K562 (cell line): ENCODE data around the gene PPP6R1. TPM values are rescaled to one million over a fixed set of nuclear protein-coding genes. Genes with fewer than 3 reads are reported as not detected.

Experiments used
- KAT7 ChIP-seq: sonication (generic); formaldehyde crosslinking; IDR thresholded peaks from 2 replicates; pipeline ENCODE4 v1.8.0; 2022; ENCODE audit warnings: missing genetic modification reagents, mild to moderate bottlenecking, borderline replicate concordance
- ZNF232 ChIP-seq: sonication (generic); formaldehyde crosslinking; IDR thresholded peaks from 2 replicates; pipeline ENCODE4 v1.8.0; 2022; ENCODE audit warnings: mild to moderate bottlenecking, missing genetic modification reagents
- ZNF311 ChIP-seq: fragments of 250-450 bp; sonication (Bioruptor Pico); IDR thresholded peaks from 2 replicates; pipeline ENCODE4 v1.4.0; 2020; ENCODE audit warnings: mild to moderate bottlenecking, moderate library complexity
- polyA plus RNA-seq, 8 experiments: library from polyadenylated mRNA; depleted of rRNA in 4 of 8; stranded (reverse) in 5 of 8; unstranded in 3 of 8; fragments of >200 nt; fragmentation: Nextera tagmentation in 2 of 8; fragmentation: Illumina TruSeq in 1 of 8; extraction: Ambion mirVana in 2 of 8; extraction: Trizol in 1 of 8; gene quantifications; 2 replicates each; pipeline versions ENCODE4 v1.2.1 to v1.2.3, GENCODE V29; 2011 to 2014; ENCODE audit warnings: inconsistent platforms in 1 of 8, missing spikeins in 1 of 8
- total RNA-seq, 7 experiments: library from RNA; depleted of rRNA in 6 of 7; stranded (reverse); fragments of >200 nt in 6 of 7; fragmentation: Illumina TruSeq in 2 of 7; extraction: Trizol in 2 of 7; gene quantifications; 2 replicates each; pipeline versions ENCODE4 v1.2.1 to v1.2.3, GENCODE V29; 2011 to 2021; ENCODE audit warnings: low replicate concordance in 1 of 7
- TF ChIP-seq, protein P1 (sequence below): fragments of 450-650 bp; IDR thresholded peaks from 2 replicates; pipeline ENCODE4 v1.6.1; 2016; ENCODE audit warnings: low read depth
- TF ChIP-seq, protein P2 (sequence below), 2 experiments: fragments of 200-800 bp in 1 of 2; sonication (Bioruptor generic) in 1 of 2; sonication (generic) in 1 of 2; formaldehyde crosslinking in 1 of 2; IDR thresholded peaks in 1 of 2; conservative IDR thresholded peaks in 1 of 2; 2 replicates each; pipeline versions ENCODE4 v1.5.0 to v1.6.1; 2016 to 2020; ENCODE audit warnings: missing compliant biosample characterization in 1 of 2, missing genetic modification characterization in 1 of 2, missing genetic modification reagents in 1 of 2

Gene PPP6R1
- total and polyA plus RNA-seq, 9 of the 15 experiments (the other 6 are each of a cell fraction or from before 2014, with no cell fraction given), result 0.48 to 135 (median 37.2) TPM

DNA sequence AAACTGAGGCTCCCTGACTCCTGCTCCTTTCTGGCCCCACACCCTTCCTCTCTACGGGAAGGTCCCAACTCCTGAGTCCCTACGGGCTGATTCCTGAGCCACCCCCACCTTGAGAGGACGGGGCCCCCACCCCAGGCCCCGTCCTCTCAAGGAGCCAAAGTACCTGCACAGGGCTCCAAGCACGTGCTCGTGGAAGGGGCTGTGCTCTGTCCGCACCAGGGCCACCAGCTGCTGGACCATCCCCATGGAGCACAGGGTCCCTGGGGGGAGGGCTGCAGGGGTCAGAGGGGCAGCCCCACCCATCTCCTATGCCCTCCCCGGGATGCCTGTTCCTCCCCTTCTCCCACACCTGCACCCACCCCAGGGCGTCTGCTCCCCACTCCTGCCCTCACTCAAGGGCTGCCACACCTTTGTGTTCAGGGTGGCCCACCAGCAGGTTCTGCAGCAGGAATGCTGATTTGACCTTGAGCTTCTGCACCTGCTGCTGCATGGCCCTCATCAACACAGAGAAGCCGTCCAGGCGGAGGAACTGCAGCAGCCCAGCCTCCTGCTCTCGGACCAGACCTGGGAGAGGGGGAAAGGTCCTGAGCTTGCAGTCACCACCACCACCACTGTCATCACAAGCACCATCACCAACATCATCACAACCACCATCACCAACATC, 7.0 kb upstream of the PPP6R1 start (continued):
- TF ChIP-seq, protein P1, sequence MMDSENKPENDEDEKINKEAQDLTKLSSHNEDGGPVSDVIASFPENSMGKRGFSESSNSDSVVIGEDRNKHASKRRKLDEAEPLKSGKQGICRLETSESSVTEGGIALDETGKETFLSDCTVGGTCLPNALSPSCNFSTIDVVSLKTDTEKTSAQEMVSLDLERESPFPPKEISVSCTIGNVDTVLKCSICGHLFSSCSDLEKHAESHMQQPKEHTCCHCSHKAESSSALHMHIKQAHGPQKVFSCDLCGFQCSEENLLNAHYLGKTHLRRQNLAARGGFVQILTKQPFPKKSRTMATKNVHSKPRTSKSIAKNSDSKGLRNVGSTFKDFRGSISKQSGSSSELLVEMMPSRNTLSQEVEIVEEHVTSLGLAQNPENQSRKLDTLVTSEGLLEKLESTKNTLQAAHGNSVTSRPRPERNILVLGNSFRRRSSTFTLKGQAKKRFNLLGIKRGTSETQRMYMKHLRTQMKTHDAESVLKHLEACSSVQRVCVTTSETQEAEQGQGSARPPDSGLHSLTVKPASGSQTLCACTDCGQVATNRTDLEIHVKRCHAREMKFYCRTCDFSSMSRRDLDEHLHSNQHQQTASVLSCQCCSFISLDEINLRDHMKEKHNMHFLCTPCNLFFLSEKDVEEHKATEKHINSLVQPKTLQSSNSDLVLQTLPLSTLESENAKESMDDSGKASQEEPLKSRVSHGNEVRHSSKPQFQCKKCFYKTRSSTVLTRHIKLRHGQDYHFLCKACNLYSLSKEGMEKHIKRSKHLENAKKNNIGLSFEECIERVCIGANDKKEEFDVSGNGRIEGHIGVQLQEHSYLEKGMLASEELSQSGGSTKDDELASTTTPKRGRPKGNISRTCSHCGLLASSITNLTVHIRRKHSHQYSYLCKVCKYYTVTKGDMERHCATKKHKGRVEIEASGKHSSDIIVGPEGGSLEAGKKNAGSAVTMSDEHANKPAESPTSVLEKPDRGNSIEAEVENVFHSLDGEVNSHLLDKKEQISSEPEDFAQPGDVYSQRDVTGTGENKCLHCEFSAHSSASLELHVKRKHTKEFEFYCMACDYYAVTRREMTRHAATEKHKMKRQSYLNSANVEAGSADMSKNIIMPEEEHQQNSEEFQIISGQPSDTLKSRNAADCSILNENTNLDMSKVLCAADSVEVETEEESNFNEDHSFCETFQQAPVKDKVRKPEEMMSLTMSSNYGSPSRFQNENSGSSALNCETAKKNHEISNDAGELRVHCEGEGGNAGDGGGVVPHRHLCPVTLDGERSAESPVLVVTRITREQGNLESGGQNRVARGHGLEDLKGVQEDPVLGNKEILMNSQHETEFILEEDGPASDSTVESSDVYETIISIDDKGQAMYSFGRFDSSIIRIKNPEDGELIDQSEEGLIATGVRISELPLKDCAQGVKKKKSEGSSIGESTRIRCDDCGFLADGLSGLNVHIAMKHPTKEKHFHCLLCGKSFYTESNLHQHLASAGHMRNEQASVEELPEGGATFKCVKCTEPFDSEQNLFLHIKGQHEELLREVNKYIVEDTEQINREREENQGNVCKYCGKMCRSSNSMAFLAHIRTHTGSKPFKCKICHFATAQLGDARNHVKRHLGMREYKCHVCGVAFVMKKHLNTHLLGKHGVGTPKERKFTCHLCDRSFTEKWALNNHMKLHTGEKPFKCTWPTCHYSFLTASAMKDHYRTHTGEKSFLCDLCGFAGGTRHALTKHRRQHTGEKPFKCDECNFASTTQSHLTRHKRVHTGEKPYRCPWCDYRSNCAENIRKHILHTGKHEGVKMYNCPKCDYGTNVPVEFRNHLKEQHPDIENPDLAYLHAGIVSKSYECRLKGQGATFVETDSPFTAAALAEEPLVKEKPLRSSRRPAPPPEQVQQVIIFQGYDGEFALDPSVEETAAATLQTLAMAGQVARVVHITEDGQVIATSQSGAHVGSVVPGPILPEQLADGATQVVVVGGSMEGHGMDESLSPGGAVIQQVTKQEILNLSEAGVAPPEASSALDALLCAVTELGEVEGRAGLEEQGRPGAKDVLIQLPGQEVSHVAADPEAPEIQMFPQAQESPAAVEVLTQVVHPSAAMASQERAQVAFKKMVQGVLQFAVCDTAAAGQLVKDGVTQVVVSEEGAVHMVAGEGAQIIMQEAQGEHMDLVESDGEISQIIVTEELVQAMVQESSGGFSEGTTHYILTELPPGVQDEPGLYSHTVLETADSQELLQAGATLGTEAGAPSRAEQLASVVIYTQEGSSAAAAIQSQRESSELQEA, result no peak
- TF ChIP-seq, protein P2, sequence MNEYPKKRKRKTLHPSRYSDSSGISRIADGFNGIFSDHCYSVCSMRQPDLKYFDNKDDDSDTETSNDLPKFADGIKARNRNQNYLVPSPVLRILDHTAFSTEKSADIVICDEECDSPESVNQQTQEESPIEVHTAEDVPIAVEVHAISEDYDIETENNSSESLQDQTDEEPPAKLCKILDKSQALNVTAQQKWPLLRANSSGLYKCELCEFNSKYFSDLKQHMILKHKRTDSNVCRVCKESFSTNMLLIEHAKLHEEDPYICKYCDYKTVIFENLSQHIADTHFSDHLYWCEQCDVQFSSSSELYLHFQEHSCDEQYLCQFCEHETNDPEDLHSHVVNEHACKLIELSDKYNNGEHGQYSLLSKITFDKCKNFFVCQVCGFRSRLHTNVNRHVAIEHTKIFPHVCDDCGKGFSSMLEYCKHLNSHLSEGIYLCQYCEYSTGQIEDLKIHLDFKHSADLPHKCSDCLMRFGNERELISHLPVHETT (CRISPR knock-in tag; conservative IDR thresholded peaks at IDR 0.05 in 1 of 2, IDR thresholded peaks at IDR 0.05 in 1 of 2), result no peak
- no peak for TF ChIP-seq ZNF232 (CRISPR knock-in tag)
- no peak for TF ChIP-seq ZNF311
- TF ChIP-seq KAT7 (CRISPR knock-in tag), result no peak
